ENCODE results near the gene TSSK6.

The TSSK6 gene

DNA sequence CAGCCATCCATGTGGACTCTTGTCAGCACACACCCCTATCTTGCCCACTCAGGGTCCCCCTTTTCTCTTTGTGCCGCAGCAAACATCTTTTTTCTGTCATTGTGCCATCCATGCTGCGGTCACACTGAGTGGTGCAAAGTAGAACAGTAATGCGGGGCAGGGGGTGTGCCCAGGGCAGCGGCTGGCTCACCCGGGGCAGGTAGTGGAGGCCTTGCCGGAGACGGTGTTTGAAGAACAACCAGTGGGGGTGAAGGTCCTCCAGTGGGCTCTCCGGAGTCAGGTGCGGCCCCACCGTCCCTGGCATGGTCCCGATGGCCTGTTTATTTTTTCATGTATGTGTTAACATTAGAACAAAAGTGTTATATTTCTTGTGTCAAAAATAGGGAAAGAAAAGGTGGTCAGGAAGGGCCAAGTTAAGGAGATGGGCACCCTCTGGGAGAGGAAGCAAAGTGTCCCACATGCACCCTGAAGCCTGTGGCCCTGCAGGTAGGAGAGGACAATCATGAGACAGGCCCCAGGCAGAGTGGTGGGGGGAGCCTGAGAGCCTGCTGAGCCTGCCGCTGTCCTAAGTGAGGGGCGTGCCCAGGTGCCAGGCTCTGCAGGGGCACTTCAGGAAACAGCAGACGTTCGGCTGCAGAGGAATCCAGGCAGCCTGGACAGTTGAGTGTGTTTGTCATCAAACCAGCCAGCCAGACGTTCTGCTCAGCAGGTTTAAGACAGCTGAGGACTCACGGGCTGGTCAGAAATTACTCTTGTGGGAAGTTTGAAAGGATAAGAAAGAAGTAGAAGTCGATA, 12.3 kb downstream of the TSSK6 start:
- DNase-seq, result no peak

DNA sequence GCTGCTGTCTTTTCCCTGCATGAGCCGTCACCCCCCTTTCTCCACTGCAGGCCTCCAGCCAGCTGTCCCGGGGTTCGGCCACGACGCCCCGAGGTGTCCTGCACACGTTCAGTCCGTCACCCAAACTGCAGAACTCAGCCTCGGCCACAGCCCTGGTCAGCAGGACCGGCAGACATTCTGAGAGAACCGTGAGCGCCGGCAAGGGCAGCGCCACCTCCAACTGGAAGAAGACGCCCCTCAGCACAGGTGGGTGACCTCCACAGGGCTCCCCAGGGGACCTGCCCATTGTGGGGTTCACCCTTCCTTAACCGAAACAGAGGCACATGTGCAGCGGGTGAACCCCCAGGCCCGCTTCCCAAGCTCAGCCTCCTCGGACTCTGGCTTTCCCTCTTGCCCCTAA, 13.1 kb downstream of the TSSK6 start:
- DNase-seq, result no peak

DNA sequence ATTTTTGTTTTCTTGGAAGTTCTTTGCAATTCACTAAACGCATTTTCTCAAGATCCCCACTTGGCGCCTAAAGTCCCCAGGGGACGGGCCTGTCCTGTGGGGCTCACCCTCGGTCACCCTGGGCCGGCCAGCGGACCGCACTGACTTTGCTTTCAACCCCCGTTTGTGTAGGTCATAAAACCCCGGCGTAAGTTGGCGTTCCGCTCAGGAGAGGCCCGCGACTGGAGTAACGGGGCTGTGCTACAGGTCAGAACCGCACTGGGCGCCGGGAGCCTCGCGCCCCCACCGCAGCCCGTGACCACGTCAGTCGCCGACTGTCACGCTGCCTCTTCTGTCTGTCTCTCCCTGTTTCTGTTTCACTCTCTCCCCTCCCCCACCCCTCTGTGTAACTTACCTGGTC, 13.6 kb downstream of the TSSK6 start:
- DNase-seq, result no peak

DNA sequence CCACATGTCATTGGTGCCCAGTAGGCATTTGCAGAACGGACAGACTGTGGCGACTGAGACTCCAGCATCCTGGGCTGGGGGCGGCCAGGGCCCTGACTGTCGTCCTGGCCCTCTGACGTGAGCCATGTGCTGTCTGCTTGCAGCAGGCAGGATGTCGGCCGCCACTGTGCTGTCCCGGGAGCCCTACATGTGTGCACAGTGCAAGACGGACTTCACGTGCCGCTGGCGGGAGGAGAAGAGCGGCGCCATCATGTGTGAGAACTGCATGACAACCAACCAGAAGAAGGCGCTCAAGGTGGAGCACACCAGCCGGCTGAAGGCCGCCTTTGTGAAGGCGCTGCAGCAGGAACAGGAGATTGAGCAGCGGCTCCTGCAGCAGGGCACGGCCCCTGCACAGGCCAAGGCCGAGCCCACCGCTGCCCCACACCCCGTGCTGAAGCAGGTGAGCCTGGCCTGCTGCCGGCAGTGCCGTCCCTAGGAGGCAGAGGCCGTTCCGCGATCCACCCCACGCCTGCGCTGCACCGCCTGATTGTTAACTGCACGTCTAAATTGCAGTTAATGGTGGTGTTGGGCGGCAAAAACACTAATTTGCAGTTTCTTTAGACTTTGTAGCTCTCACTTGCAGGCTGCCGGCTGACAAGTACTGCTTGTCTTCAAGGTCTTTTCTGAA, 14.2 kb downstream of the TSSK6 start:
- no peak for DNase-seq

DNA sequence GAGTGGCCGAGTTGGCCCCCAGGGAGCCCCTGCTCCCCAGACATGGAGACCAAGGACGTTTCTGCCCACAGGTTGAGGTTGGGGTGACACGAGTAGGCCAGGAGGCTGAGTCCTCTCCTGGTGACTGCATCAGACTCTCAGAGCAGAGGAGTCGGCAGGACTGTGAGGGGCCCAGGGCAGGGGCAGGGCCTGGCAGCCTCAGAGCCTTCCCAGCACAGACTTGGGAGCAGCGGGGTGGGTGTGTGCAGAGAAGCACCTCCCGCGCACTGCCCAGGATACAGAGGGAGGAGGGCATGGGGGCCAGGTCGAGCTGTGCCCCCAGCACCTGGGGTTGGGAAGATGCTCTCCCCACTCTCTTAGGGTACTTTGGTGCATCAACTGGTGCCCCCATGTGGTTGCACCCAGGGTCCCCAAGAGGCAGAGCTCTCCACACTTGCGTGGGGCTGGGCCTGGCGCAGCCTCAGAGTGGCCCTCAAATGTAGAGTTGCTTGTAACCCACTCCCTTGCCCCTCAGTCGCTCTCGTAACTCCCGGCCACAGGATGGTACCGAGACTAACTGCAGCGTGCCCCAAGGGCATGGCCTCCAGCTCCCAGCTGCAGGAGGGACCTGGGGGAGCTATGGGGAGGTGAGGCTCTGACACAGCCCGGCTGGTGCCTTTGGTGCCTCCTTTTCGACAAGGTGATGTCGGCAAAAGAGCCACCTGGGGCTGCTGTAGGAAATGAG, 15.9 kb downstream of the TSSK6 start:
- DNase-seq, result no peak

DNA sequence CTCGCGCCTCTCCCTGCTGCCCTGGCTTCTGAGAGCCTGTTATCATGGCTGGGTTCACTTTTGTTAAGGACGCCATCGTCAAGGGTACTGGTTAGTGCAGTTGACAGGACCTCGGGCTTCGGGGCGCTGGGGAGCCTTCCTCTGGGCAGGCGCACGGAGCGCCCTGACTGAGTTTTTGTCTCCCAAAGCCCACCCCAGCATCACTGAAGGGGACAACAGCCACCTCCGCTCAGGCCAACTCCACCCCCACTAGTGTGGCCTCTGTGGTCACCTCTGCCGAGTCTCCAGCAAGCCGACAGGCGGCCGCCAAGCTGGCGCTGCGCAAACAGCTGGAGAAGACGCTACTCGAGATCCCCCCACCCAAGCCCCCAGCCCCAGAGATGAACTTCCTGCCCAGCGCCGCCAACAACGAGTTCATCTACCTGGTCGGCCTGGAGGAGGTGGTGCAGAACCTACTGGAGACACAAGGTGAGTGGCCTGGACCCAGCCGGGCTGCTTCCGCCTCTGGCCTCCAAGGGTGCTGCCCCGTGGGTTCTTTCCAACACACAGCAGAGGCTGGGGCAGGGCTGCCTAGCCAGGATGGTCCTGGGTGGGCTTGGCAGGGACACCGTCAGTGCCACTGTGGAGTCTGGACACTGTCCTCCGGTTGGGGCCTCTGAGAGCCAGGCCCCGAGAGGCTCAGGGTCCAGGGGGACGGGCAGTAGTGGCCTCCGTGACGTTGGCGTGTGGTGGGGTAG, 16.9 kb downstream of the TSSK6 start:
- DNase-seq, result no peak

DNA sequence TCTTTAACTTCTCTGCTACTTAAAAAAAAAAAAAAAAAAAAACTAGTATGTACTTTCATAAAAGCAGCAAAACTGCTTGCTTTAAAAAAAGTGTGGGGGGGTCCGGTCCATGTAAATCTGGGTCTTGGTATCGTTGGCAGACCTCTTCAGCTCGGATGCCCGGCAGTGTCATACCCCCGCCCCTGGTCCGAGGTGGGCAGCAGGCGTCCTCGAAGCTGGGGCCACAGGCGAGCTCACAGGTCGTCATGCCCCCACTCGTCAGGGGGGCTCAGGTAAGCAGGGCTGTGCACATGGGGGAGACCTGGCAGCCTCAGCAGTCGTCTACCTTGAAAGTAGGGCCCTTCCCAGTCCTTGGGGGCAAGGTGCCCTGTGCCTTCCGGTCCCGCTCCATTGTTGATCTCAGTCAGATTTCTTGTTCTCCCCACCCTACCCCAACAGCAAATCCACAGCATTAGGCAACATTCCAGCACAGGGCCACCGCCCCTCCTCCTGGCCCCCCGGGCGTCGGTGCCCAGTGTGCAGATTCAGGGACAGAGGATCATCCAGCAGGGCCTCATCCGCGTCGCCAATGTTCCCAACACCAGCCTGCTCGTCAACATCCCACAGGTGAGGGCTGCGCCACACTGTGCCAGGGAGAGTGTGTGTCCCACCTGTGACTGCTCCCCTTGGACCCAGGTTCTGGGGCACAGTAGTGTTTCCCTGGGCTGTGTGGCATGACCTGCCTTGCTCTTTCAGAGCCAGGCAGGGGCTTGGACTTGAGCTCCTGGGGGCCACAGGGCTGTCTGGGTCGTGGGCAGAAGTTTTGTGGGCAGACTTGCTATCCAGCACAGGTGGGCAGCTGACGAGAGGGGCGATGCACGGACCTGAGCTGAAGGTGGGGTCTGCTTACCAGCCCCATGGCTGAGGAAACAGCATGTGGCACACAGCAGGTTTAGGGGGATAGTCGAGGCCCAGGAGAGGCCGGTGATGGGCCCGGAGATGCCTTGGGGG, 19.4 kb downstream of the TSSK6 start:
- DNase-seq, result no peak

DNA sequence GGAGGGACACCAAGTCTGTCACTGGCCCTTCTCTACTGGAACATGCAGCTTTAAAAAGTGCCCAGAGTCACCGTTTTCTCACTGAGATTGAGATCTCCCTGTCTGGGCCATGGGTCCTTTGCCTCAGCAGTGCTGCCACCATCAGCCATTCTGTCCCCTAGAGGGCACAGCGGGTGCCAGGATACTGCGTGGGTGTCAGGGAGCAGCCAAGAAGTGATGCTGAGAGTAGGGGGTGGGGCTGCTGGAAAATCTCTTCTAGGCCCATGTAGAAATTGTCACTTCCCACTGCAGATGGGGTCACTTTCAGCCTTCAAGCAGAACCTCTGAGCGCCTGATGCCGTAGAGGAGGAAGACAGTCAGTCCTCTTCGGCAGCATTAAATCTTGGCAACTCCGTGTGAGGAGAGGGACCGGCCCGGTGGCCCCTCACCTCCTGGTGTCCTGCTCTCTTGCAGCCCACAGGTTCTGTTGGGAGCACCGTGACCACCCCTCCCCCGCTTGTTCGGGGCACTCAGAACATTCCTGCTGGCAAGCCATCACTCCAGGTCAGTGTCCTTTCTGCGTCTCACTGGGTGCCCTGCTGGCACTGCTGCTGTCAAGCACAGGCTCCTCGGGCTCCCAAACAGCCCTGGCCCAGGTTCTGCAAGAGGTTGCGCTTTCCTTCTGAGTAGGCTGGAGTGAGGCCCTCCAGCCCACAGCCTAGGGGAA, 21.4 kb downstream of the TSSK6 start:
- no peak for DNase-seq

DNA sequence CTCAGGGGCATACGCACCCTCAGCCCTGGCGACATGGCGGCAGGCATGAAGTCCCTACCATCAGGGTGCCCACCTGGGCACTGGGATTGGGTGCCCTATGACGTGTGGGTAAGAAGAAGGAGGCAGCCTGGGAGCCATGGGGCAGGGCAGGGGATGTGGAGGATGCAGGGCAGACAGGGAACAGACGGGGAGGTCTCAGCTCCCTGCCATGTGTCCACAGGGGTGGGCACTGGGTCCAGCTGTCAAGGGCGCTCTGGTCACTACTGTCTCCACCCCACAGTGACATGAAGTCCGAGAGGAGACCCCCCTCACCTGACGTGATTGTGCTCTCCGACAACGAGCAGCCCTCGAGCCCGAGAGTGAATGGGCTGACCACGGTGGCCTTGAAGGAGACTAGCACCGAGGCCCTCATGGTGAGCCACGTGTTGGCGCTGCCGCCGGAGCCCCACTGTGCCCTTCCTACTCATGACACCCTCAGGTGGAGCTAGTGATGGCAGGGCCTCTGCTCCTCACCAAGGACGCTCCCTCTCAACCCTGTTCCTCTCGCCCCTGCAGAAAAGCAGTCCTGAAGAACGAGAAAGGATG, 23.2 kb downstream of the TSSK6 start:
- no peak for DNase-seq

DNA sequence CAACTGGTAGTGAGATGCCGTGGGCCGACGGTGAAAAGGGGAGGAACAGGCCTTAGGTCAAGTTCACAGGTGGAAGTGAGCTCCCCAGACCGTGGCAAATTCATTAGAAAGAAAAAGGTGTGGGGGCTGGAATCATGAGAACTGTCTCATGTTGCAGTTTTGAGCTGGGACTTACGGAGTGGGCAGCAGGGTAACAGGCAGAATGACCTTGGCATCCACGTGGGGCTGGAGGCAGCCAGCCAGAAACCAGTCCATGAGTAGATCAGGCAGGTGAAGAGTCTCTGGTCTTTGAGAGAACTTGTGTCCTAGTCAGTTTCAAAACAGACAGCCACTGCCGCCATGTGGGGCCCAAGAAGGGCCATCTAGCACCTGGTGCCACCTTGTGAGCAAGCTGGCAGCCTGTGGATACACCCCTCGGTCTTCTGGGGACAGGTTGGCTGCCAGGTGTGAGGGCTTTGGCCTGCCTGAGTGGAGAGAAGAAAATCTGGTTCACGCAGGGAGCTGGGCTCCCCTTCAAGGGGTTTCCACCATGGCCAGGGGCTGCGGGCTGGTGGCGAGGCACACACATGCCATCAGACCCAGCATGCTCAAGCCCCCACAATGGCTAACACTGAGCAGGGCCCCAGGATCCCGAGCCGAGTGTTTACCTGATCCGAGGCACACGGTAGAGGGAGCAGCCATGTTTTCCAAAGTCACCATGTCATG, 23.9 kb downstream of the TSSK6 start:
- no peak for DNase-seq

DNA sequence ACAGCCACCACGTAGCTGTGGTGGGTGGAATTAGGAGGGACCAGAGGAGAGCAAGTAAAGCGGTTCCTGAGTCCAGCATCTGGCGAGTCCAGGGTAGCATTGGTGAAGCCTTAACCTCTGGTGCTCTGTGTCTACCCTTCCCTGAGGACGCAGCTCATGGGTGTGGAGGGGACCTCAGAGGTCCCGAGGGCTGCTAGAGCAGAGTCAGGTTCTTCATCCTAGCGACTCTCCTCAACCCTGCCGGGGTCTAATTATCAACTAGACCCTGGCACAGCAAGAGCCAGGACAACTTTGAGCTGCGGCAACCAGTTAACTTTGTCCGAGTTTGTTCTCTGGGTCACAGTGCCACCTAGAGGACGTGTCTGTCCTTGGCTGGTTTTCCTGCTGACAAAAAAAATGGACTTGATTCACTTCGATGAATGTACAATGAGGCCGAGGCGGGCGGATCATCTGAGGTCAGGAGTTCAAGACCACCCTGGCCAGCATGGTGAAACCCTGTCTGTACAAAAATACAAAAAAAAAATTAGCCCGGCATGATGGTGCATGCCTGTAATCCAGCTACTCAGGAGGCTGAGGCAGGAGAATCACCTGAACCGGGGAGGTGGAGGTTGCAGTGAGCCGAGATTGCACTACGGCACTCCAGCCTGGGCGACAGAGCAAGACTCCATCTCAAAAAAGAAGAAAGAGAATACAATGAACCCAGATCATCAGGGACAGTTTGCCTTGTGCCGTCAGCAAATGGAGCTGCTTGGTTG, 25.0 kb downstream of the TSSK6 start:
- DNase-seq, result peak; percentile 27

DNA sequence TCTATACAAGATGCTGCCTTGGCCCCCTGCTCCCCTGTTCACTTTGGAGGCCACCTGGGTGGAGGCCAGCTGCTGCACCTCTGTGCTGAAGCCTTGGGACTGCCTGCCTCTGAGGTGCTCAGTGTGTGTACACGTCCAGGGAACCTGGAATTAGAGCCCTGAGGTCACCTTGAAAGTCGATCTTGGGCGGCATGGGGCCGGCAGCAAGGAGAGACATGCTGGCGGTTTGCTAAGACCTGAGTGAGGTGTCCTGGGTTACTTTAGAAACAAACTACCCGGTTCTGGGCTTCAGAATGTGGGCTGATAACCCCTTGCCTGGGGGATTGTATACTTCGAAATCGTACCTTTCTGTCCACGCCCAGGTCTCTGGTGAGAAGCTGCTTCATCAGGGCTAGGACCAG, 25.5 kb downstream of the TSSK6 start:
- no peak for DNase-seq

DNA sequence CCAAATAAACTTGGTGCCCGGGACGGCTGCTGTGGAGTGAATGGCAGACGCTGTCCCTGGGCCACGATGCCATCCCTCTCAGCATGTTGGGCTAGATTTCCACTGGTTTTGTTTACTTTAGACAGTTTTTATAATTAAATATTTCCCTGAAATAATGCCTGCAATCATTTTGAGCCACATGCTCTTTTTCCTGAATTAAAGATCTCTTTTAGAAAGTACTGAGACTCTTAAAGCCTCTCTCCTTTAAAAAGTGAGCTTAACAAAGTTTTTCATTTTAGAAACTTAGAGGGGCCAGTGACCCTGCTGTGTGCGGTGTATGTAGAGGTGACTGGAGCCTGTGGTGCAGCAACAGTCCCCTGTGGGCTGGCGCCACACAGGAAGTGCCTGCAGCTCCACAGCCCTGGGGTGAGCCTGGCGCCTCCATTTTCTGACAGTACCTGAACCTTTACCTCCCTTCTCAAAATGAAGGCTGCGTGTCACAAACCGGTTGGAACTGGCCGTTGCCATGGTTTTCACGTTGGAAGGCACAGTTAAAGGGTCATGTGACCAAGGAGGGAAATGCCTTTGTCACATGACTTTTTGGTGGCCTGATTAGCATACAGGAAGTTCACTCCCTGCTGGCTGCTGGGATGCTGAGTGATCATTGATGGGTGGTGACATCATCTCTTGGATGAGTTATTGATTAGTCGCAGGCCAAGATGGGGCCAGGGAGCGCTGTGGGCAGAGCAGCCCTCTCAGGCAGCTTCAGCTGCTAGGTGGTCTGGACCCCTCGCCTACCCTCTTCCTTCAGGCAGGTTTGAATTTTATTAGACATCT, 26.3 kb downstream of the TSSK6 start:
- DNase-seq, result no peak

DNA sequence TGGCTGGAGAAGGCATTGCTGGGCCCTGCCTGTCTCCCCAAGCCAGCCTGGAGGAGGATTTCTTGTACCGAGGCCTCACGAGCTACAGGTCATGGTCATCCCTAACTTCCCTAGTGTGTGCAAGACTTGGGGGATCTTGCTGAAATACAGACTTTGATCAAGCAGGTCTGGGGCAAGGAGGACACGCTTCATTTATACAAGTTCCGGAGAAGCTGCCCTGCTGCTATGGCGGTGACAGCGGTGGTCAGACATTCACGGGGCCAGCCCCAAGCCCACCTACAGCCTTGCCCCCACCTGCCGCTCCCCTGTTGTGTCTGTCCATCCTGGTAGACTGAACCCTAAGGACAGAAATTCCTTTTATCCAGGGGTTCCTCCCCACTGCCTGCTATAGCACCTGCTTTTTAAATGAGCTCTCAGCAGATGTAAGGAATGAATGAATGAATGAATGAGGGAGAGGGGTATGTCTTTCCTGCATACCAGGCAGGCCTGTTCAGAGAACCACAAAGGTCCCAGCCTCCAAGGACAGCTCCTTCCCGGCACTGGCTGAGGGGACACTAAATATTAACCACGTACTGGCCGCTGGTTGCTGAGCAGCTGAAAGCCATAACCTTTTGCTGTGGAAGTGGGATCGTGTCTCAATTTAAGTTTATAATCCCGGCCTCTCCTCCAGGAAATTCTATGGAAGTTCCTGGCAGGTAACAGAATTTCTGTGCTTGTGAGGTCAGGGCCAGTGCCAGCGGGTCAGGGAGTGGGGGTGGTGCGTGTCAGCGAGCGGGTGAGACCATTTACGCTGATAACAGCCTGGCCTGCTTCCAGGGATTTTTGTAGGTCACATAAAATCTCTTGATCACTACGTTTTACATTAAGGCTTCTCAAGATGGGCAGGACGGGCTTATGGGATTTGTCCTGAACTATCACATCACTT, 27.1 kb downstream of the TSSK6 start:
- DNase-seq, result no peak

DNA sequence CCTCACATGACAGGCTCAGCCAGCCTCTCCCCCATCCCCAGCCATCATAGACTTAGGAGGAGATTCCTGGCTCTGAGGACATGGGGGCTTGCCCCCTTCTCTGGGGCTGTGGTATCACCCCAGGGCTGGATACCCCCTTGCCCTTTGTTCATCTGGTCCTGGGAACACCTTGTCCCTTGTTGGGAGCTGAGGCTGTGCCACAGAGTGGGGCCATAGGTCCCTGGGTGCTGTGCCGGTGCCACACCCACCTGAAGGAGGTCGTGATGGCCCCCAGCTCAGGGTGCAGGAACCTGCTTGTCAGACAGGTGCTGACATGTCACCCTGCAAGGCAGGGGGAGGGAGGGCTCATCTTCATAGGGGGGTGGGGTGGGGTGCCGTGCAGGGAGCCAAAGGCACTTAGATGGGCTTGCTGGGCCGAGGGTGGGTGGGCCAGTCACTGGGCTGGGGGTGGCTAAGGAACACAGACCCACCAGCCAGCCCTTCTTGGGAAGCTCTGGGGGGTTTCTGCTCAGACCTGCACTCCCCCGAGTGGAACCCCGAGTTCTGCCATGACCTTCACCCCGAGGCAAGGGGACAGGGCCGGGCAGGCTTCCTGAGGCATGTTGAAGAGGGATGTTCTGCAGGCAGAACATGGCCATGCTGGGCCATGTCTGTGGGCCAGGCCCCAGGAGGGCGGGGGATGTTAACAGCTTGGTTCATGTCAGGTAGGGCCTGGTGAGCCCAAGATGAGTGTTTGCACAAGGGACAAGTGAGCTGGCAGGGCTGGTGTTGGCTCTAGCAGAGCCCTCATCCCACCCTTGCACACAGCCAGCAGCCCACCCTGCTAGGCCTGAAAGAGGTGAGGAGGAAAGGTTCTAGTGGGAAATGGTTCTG, 28.0 kb downstream of the TSSK6 start:
- no peak for DNase-seq

DNA sequence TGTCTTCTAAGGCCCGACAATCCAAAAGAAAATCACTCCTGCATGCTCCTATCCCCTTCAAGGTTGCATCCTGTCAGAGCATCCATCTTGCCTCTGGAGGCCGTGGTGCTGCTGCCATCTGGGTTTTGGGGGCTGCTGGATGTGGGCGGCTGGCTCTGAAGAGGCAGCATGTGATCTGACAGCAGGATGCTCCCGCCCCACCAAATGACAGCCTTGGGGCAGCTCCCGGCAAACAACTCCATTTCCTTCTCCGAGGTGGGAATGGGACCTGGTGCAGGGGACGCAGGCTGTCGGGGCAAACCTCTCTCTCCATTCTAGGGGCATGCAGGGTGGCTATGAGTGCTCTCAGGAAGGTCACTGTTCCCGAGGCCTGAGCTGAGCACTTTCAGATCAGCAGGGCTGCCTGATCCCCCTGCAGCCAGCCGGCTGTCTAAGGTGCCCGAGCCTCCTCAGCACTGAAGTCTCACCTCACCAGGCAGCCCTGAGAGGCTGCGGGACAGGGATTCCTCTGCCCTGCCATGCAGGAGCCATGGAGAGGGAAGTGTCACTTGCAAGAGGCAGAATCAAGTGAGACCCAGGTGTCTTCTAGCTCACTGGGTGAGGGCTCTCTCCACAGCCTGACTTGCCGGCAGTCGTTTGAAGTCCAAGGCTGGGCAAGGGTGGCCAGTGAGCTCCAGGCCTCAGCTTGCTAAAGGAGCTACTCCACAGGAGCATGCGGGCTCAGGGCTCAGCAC, 28.8 kb downstream of the TSSK6 start:
- DNase-seq, result no peak
